Stimulated activated CD8-positive, alpha-beta memory T cell treated with anti-CD3 and anti-CD28 coated beads, Interleukin-2, amount 100 ng/mL, for 1 hour (primary cell): ENCODE results near the gene BANF1.
A peak's percentile ranks its signal among the peaks of the same experiment; 100 is the strongest.
"Not testable (repeated sequence)": the region's sequence is repeated elsewhere in the genome, so short reads cannot be mapped to it uniquely, and the experiment has no call there.

Experiments used
- DNase-seq, 2 donors: peaks; one replicate each; pipeline ENCODE4 v3.0.0-alpha.2; 2020; ENCODE audit warnings: low read depth in 2 of 2

The BANF1 gene

DNA sequence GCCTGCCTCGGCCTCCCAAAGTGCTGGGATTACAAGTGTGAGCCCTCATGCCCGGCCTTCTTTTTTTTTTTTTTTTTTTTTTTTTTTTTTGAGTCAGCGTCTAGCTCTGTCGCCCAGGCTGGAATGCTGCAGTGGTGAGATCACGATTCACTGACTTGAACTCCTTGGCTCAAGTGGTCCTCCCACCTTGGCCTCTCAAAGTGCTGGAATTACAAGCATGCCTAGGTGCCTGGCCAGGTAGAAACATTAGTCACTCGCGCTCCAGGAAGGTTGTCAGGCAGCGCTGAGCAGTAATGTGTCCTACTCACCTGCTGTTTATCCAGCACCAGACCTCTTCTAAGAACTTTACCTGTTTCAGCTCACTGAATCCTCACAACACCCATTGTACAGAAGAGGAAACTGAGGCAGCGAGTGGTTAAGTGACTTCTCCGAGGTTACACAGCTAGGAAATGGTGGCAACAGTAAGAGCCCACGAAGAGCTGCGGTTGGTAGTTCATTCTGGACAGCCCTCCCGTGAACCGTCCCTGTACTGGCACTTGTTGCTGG is 9.0 kb downstream of the BANF1 start:
- DNase-seq: no peak

DNA sequence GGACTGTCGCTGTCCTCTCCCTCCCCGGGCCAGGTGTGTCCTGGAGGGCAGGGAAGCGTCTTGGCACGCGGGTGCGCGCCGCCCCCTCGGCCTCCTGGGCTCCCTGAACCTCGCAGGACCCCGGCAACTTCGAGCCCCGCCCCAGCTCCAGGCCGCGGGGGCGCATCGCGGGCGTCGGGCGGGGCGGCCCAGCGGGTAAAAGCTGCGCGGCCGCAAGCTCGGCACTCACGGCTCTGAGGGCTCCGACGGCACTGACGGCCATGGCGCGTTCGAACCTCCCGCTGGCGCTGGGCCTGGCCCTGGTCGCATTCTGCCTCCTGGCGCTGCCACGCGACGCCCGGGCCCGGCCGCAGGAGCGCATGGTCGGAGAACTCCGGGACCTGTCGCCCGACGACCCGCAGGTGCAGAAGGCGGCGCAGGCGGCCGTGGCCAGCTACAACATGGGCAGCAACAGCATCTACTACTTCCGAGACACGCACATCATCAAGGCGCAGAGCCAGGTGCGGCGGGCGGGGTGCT is 9.5 kb downstream of the BANF1 start, which contains the start of gene CST6:
Gene CST6, plus strand, starts transcription at position 224 of the 519 bp plus-strand sequence. Its CDS starts 37 bp downstream, at position 261.
- DNase-seq: no peak

- no peak for DNase-seq
These were observed 10.2 kb downstream of the BANF1 start for GRCh38 chr11:66012371-66012945.

GRCh38 chr11:66012946-66013761 is 10.9 kb downstream of the BANF1 start:
- no peak for DNase-seq

GRCh38 chr11:66013762-66014100 is 11.4 kb downstream of the BANF1 start:
- no peak for DNase-seq

GRCh38 chr11:66014804-66015453 is 12.6 kb downstream of the BANF1 start:
- no peak for DNase-seq

- no peak for DNase-seq
These were observed 13.2 kb downstream of the BANF1 start for GRCh38 chr11:66015454-66015881.

GRCh38 chr11:66015936-66016792 is 13.9 kb downstream of the BANF1 start:
- DNase-seq: no peak

DNA sequence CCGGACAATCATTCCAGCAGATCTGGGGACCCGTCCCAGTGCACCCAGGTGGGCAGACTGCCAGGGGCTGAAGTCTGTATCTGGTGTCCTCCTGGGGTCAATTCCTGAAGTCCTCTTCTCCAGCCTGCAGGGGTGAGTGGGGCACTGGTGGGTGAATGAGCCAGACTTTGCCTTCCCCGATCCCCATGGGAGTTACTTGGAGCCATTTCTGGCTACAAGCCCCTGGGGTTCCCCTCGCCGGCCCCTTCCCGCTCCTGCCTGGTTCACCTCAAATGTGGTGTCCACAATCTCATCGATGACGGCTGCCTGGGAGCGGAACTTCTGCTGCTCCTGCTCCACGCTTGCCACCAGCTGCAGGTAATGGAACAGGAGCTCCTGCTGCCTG is 14.5 kb downstream of the BANF1 start:
- DNase-seq: no peak

DNA sequence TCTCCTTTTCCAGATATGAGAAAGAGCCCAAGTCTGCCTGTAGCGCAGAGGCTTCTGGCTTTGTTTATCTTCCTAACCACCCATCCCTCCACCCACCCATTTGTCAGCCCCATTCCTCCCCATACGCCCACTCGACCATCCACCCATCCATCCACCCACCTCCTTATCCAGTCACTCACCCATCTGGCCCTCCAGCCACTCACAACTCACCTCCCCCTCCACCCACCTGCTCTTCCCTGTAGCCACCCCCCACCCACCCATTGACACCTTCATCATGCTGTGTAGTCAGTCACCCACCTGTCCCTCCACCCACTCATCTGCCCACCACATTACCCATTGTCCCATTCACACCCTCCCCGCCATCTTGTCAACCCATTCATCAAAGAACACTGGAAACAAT is 15.0 kb downstream of the BANF1 start:
- DNase-seq: no peak

DNA sequence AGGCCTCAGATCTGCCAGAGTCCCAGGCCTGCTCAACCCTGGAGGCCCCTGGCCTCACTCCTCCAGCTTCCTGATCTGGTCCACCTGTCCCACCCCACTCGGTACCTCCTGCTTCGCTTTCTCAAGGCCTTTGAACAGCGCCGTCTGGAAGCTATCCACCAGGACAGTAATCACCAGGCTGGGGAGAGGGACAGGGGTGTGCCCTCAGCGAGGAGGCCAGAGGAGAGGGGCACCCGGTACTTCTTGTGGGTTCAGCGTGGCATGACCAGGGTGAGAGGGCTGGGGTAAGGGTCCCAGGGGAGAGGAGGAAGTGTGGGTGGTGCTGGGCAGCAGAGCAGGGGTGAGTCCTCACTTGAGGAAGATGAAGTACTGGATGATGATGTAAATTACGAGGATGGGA is 17.9 kb downstream of the BANF1 start:
- no peak for DNase-seq

- DNase-seq: peak in 1 of 2 donors; percentile 8
These were observed 18.5 kb downstream of the BANF1 start for GRCh38 chr11:66020618-66021357.

DNA sequence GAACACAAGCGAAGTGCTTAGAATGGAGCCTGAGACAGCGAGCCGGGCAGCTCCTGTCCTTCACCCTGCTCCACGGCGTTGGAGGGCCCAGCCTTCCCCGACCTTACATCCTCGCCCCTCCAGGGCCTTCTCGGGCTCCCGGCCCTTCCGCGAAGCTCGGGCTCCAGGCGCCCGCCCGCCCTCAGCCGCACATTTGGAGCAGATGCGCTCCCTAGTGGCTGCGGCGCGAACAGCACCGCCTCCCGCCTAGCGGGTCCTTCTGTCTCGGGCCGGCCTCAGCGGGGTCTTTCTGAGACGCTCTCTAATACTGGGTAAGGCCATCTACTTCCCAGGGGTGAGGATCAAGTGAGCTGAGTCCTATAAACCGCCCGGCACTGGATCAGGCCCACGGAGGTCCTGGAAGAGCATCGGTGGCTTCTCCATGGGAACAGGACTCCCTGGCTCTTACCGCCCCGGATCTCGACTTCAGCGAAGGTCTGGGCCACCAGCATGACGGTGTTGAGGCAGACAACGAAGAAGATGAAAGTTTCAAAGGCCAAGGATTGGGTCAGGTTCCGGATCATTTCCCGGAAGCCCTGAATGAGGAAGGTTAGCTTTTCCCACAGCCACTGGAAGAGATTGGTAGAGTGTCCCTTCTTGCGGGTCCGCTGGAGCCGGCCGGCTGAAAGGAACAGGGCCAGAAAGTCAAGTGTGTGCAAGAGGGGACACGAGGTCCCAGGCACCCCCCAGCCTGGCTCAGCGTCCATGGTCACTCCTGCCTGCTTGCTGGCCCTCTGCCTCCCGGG is 20.3 kb downstream of the BANF1 start:
- peak; percentile 65 to 67 for DNase-seq

DNA sequence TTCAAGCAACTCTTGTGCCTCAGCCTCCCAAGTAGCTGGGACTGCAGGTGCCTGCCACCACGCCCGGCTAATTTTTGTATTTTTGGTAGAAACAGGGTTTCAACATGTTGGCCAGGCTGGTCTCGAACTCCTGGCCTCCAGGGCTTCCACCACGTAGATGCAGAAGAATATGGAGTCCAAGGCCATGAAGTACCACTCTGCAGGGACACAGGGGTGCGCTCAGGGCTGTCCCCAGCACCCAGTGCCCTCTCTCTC is 20.8 kb downstream of the BANF1 start:
- DNase-seq: not testable (repeated sequence)

GRCh38 chr11:66026017-66026529 is 23.8 kb downstream of the BANF1 start, which contains the start of gene CATSPER1:
TSS of gene CATSPER1 (minus strand) at chr11:66026479. CDS start at chr11:66026379, 100 bp downstream.
- no peak for DNase-seq

- no peak for DNase-seq
These were observed 30.8 kb downstream of the BANF1 start for GRCh38 chr11:66032957-66033735.

DNA sequence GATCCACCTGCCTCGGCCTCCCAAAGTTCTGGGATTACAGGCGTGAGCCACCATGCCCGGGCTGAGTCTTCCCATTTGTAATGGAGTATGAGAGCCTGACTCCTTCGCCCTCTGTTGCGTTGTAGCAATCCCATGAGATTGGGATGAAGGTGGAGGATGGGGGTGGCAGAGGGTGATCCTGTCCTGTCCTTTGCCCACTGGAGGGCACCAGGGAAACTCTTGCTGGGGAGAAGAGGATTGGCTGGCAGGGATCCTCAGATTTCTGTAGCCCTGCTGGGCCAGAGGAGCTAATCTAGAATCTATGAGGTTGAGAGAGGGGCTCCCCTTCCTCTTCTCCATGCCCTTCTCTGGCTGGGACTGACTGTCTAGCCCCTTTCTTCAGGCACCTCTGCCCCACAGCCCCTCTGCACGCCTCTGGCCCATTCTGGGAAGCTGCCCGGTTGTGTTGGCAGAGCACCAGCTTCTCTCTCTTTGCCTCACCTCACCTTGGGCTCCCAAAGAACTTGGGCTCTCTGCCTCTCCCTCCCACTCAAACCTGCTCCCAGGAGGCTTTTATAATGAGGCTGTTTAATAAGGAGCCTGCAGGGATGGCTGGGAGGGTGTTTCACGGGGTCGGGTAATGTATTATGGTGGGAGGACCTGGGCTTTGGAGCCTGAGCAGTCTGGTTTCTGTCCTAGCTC is 33.5 kb downstream of the BANF1 start:
- DNase-seq: no peak

DNA sequence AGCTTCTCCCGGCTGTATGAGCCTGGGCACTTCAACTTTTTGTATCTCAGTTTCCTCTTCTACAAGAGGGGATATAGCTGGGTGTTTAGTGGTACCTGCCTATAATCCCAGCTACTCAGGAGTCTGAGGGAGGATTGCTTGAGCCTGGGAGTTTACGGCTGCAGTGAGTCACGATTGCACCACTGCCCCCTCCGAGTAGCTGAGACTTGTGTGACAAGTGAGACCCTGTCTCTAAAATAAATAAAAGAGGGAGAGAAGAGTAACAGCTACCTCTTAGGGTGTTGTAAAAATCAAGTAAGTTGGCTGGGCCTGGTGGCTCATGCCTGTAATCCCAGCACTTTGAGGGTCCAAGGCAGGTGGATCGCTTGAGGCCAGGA is 34.0 kb downstream of the BANF1 start:
- DNase-seq: no peak

- no peak for DNase-seq
These were observed 35.0 kb downstream of the BANF1 start for GRCh38 chr11:66037327-66037726.
